ENCODE measurements around the gene LRIG1.

- TF ChIP-seq POLR2A (IDR thresholded peaks at IDR 0.05; ENCODE audit: low read depth) (no peak), POLR2AphosphoS5 (IDR thresholded peaks at IDR 0.05) (no peak), EP300 (IDR thresholded peaks at IDR 0.05) (no peak)
- TF ChIP-seq, protein P1, sequence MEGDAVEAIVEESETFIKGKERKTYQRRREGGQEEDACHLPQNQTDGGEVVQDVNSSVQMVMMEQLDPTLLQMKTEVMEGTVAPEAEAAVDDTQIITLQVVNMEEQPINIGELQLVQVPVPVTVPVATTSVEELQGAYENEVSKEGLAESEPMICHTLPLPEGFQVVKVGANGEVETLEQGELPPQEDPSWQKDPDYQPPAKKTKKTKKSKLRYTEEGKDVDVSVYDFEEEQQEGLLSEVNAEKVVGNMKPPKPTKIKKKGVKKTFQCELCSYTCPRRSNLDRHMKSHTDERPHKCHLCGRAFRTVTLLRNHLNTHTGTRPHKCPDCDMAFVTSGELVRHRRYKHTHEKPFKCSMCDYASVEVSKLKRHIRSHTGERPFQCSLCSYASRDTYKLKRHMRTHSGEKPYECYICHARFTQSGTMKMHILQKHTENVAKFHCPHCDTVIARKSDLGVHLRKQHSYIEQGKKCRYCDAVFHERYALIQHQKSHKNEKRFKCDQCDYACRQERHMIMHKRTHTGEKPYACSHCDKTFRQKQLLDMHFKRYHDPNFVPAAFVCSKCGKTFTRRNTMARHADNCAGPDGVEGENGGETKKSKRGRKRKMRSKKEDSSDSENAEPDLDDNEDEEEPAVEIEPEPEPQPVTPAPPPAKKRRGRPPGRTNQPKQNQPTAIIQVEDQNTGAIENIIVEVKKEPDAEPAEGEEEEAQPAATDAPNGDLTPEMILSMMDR (IDR thresholded peaks at IDR 0.05) = no peak
Observed at GRCh38 chr3:66404903-66405700, 95.7 kb downstream of the LRIG1 start.
